Vagina (tissue), 2 donors: ENCODE data around the gene HSPB6.

ENCODE experiments used
- POLR2A ChIP-seq, 2 donors: fragments of 450-650 bp; IDR thresholded peaks; one replicate each; pipeline ENCODE4 v1.6.1; 2017; ENCODE audit warnings: antibody characterized with exemption in 2 of 2, mild to moderate bottlenecking in 2 of 2, moderate library complexity in 2 of 2
- POLR2AphosphoS5 ChIP-seq, 2 donors: sonication (generic); formaldehyde crosslinking; IDR thresholded peaks; one replicate each; pipeline ENCODE4 v1.9.0; 2017; ENCODE audit warnings: antibody characterized with exemption in 2 of 2, mild to moderate bottlenecking in 2 of 2, low read depth in 1 of 2; ENCODE audit not compliant: insufficient read depth in 1 of 2
- TF ChIP-seq, protein P1 (sequence below), 3 experiments: fragments of 450-650 bp in 2 of 3; fragments of 200-600 bp in 1 of 3; sonication (generic) in 1 of 3; IDR thresholded peaks; one replicate each; pipeline ENCODE4 v1.5.1; 2017 to 2019; ENCODE audit warnings: antibody characterized with exemption in 3 of 3, mild to moderate bottlenecking in 2 of 3, moderate library complexity in 2 of 3

DNA sequence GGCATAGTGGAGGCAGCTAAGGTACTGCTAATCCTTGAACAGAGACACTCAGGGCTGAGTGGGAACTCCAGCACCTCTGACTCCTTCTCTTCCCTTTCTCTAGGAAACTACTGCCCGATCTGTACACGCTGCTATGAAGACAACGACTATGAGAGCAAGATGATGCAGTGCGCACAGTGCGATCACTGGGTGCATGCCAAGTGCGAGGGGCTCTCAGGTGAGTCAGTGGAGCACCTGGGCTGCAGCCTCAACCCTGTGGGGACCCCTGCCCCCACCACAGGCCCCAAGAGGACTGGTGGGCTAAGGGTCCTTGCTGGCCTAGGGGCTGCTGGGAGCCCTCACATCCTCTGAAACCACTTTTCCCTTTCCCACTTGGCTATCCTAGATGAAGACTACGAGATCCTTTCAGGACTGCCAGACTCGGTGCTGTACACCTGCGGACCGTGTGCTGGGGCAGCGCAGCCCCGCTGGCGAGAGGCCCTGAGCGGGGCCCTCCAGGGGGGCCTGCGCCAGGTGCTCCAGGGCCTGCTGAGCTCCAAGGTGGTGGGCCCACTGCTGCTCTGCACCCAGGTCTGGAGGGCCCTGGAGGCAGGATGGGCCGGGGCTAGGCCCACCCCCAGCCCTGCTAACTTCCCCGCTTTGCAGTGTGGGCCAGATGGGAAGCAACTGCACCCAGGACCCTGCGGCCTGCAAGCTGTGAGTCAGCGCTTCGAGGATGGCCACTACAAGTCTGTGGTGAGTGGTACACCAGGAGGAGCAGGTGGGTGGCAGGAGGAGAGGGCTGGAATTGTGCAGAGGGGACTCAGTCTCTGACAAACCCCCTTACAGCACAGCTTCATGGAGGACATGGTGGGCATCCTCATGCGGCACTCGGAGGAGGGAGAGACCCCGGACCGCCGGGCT, 29.5 kb downstream of the HSPB6 start:
- TF ChIP-seq, protein P1, sequence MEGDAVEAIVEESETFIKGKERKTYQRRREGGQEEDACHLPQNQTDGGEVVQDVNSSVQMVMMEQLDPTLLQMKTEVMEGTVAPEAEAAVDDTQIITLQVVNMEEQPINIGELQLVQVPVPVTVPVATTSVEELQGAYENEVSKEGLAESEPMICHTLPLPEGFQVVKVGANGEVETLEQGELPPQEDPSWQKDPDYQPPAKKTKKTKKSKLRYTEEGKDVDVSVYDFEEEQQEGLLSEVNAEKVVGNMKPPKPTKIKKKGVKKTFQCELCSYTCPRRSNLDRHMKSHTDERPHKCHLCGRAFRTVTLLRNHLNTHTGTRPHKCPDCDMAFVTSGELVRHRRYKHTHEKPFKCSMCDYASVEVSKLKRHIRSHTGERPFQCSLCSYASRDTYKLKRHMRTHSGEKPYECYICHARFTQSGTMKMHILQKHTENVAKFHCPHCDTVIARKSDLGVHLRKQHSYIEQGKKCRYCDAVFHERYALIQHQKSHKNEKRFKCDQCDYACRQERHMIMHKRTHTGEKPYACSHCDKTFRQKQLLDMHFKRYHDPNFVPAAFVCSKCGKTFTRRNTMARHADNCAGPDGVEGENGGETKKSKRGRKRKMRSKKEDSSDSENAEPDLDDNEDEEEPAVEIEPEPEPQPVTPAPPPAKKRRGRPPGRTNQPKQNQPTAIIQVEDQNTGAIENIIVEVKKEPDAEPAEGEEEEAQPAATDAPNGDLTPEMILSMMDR (IDR thresholded peaks at IDR 0.05) = no peak
- TF ChIP-seq POLR2A (IDR thresholded peaks at IDR 0.05) (no peak), POLR2AphosphoS5 (IDR thresholded peaks at IDR 0.05; ENCODE audit: insufficient read depth in 1 of 2, low read depth in 1 of 2) (no peak)
